HFFc6 (cell line): ENCODE data around the gene SEC14L1. TPM values are rescaled to one million over a fixed set of nuclear protein-coding genes. Genes with fewer than 3 reads are reported as not detected.

Experiments
- DNase-seq: peaks from one replicate; pipeline ENCODE4 v3.0.0-alpha.2; 2018
- H3K27ac Mint-ChIP-seq: 2 replicates; pipeline ENCODE4 v1.8.0; 2020; ENCODE audit warnings: mild to moderate bottlenecking, mixed read lengths
- H3K27me3 Mint-ChIP-seq: 2 replicates; pipeline ENCODE4 v1.8.0; 2021; ENCODE audit warnings: mild to moderate bottlenecking, moderate library complexity, mixed read lengths; ENCODE audit not compliant: insufficient read depth
- H3K36me3 Mint-ChIP-seq: 2 replicates; pipeline ENCODE4 v1.8.0; 2021; ENCODE audit warnings: low read depth, mixed read lengths
- H3K4me1 Mint-ChIP-seq: 2 replicates; pipeline ENCODE4 v1.8.0; 2020; ENCODE audit warnings: low read depth, mixed read lengths
- H3K4me3 Mint-ChIP-seq: 2 replicates; pipeline ENCODE4 v1.8.0; 2020; ENCODE audit warnings: mild to moderate bottlenecking, moderate library complexity, mixed read lengths
- H3K9me3 Mint-ChIP-seq: 2 replicates; pipeline ENCODE4 v1.8.0; 2020; ENCODE audit warnings: mild to moderate bottlenecking, mixed read lengths
- total RNA-seq, 6 experiments: library from RNA; stranded (reverse); fragmentation: NEBNext Ultra II Directional; extraction: Animal tissue kit (Norgen Biotek cat#: 25700); gene quantifications; 2 replicates in 1 of 6; 3 replicates in 5 of 6; pipeline ENCODE4 v1.2.3, GENCODE V29; 2021
- TF ChIP-seq, protein P1 (sequence below): fragments of 200-600 bp; sonication (generic); IDR thresholded peaks from 2 replicates; pipeline ENCODE4 v1.5.0; 2021; ENCODE audit warnings: antibody characterized with exemption, mild to moderate bottlenecking

Gene SEC14L1
- total RNA-seq, 6 experiments from 2014 or later = 63.0 to 91.4 (median 75.0) TPM

GRCh38 chr17:77180503-77181357, 40.0 kb downstream of the SEC14L1 start:
- no peak overlapping the region for H3K27ac Mint-ChIP-seq
- no peak overlapping the region for H3K4me3 Mint-ChIP-seq
- H3K27me3 Mint-ChIP-seq = no peaks in the 10 kb centered on the region
- TF ChIP-seq, protein P1, sequence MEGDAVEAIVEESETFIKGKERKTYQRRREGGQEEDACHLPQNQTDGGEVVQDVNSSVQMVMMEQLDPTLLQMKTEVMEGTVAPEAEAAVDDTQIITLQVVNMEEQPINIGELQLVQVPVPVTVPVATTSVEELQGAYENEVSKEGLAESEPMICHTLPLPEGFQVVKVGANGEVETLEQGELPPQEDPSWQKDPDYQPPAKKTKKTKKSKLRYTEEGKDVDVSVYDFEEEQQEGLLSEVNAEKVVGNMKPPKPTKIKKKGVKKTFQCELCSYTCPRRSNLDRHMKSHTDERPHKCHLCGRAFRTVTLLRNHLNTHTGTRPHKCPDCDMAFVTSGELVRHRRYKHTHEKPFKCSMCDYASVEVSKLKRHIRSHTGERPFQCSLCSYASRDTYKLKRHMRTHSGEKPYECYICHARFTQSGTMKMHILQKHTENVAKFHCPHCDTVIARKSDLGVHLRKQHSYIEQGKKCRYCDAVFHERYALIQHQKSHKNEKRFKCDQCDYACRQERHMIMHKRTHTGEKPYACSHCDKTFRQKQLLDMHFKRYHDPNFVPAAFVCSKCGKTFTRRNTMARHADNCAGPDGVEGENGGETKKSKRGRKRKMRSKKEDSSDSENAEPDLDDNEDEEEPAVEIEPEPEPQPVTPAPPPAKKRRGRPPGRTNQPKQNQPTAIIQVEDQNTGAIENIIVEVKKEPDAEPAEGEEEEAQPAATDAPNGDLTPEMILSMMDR = no peak
- no peaks in the 10 kb centered on the region for H3K9me3 Mint-ChIP-seq
- no peak for DNase-seq
- H3K4me1 Mint-ChIP-seq = peaks cover 18% of the 10 kb centered on the region
- peaks cover 4% of the 10 kb centered on the region; the same call in 1 of the 2 replicates for H3K36me3 Mint-ChIP-seq

DNA sequence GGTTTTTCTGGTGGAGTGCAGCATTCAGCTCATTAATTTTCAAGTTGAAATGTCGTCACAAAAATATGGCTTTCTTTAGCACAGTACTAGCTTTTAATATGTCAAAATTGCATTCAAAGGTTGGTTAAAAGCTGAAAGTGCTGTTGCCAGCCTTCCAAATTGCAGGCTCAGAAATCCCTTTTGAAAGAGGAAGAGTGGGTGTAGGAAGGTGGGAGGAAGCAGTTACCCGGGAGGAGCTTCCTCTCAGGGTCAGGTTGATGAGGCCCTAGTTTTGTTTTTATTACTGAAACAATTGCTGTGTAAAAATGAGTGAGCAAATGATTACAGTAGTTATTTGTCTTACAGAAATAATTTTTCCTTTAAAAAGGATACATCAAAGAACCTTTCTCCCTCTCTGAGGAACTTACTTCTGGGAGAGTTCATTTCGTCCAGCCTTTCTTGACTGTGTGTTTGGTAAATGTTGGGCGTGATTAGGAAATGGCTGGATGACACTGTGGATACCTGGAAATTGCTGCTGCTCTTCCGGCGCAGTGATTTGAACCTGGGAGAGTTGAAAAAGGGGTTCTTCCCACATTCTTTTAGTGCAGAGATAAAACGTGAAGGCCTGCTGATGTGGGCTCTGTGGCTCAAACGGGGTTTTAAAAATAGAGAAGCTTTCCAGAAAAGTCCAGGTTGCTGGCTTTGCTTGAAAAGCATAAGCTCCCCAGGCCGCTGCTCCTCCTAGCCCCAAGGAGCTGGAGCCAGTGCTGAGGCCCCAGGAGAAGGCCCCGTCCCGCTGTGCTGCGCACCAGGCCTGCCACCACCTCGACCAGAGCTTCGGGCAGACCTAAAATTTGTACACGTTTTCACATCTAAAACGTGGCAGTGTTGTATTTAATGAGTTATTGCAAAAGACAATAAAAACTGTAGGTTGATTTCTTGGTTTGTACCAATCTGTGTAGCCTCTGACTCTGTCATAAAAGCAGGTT, 41.7 kb downstream of the SEC14L1 start:
- Mint-ChIP-seq H3K4me1 (peaks cover 13% of the 10 kb centered on the region), H3K4me3 (no peak overlapping the region), H3K27ac (no peak overlapping the region), H3K36me3 (no peaks in the 10 kb centered on the region; the same call in 1 of the 2 replicates), H3K9me3 (no peaks in the 10 kb centered on the region), H3K27me3 (no peaks in the 10 kb centered on the region)
- TF ChIP-seq, protein P1 = no peak
- DNase-seq = no peak

DNA sequence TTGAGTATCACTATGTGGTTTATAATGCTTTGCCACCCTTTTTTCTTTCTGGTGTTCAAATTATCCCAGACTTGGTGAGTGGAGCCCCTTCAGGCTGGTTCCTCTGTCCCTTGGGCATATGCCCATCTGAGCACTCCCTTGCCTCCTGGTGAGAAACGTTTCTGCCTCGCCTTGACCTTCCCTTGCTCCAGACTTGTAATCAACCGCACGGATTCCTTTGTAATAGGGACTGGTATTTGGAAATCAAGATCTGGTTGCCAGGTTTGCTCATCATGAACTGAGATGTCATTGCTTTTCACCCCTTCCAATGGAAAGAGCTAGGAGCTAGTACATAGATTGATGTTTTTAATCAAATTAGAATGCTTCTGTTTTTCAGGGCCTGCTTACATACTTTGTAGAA, 43.7 kb downstream of the SEC14L1 start:
- TF ChIP-seq, protein P1 = no peak
- Mint-ChIP-seq H3K4me1 (peaks cover 20% of the 10 kb centered on the region), H3K27me3 (no peaks in the 10 kb centered on the region), H3K4me3 (no peak overlapping the region), H3K9me3 (no peaks in the 10 kb centered on the region), H3K27ac (no peak overlapping the region), H3K36me3 (no peaks in the 10 kb centered on the region; the same call in 1 of the 2 replicates)
- no peak for DNase-seq

GRCh38 chr17:77185137-77185536, 44.4 kb downstream of the SEC14L1 start:
- Mint-ChIP-seq H3K27me3 (no peaks in the 10 kb centered on the region), H3K36me3 (no peaks in the 10 kb centered on the region; the same call in 1 of the 2 replicates), H3K4me1 (peaks cover 20% of the 10 kb centered on the region), H3K27ac (no peak overlapping the region), H3K9me3 (no peaks in the 10 kb centered on the region), H3K4me3 (no peak overlapping the region)
- no peak for DNase-seq
- TF ChIP-seq, protein P1 = no peak

DNA sequence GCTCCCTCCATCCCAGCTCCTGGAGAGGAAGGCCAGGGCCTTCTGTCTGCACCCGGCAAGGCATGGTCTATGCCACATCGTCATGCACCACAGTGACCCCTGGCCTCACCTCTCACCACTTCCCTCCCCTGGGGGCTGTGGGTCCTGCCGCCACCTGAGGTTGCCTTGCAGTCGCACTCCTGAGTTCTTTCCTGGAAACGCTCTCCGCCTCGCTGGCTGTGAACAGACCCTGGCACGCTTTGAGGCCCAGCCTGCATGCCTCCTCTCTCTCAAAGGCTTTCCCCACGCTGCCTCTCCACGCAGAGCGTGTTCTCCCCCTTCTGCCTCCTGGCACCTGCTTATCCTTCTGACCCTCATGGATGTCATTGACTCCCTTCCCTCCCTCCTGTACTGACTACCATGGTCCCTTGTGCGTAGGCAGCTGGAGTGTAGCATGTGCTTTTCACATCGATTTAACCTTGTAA, 45.4 kb downstream of the SEC14L1 start:
- no peak for DNase-seq
- Mint-ChIP-seq H3K27me3 (no peaks in the 10 kb centered on the region), H3K36me3 (peaks cover 7% of the 10 kb centered on the region; the same call in 1 of the 2 replicates), H3K4me3 (no peak overlapping the region), H3K9me3 (no peaks in the 10 kb centered on the region), H3K4me1 (peaks cover 20% of the 10 kb centered on the region), H3K27ac (no peak overlapping the region)
- TF ChIP-seq, protein P1 = no peak
